SK-N-DZ (cell line): Measurements from ENCODE around the gene MED25.

Source experiments
- small RNA-seq, 2 experiments: library from RNA; depleted of rRNA; stranded (forward); fragments of <200 nt; gene quantifications; one replicate each; pipeline ENCODE3, GENCODE V24; 2014

The MED25 gene

Small RNAs within 50 kb of the gene (small RNA-seq; reads per million reads assigned to genes)
- 0 reads per million in 2 experiments for gene MIR4749
- gene MIR6799, result 0 reads per million in 2 experiments
